Neural progenitor cell (in vitro differentiated cells): ENCODE results near the gene BCAS1. TPM values are rescaled to one million over a fixed set of nuclear protein-coding genes. Genes with fewer than 3 reads are reported as not detected.

ENCODE experiments used
- DNase-seq: peaks from one replicate; pipeline ENCODE4 v3.0.0-alpha.2; 2016; ENCODE audit warnings: low spot score
- H2AFZ ChIP-seq: fragments of 200-600 bp; sonication (generic); replicated peaks from 2 replicates; pipeline ENCODE4 v1.6.1; 2016; ENCODE audit warnings: antibody characterized with exemption
- H3F3A ChIP-seq: fragments of 200-600 bp; sonication (generic); 2 replicates; pipeline ENCODE4 v1.6.1; 2016; ENCODE audit warnings: antibody characterized with exemption, low read depth
- H3K27ac ChIP-seq: fragments of 200-600 bp; sonication (generic); 2 replicates; pipeline ENCODE4 v1.5.1; 2016; ENCODE audit warnings: mild to moderate bottlenecking
- H3K27me3 ChIP-seq: fragments of 200-600 bp; sonication (generic); 2 replicates; pipeline ENCODE4 v1.6.1; 2016; ENCODE audit warnings: mild to moderate bottlenecking, moderate library complexity
- H3K36me3 ChIP-seq: fragments of 200-600 bp; sonication (generic); 2 replicates; pipeline ENCODE4 v1.5.1; 2016
- H3K4me1 ChIP-seq: fragments of 200-600 bp; sonication (generic); 2 replicates; pipeline ENCODE4 v1.6.1; 2016; ENCODE audit warnings: mixed run types
- H3K4me2 ChIP-seq: fragments of 200-600 bp; sonication (generic); 2 replicates; pipeline ENCODE4 v1.6.1; 2016
- H3K4me3 ChIP-seq: fragments of 200-600 bp; sonication (generic); 2 replicates; pipeline ENCODE4 v1.5.1; 2016
- H3K79me2 ChIP-seq: fragments of 200-600 bp; sonication (generic); 2 replicates; pipeline ENCODE4 v1.6.1; 2016; ENCODE audit warnings: low read depth
- H3K9ac ChIP-seq: fragments of 200-600 bp; sonication (generic); 2 replicates; pipeline ENCODE4 v1.6.1; 2016
- H3K9me3 ChIP-seq: fragments of 200-600 bp; sonication (generic); 2 replicates; pipeline ENCODE4 v1.5.1; 2016; ENCODE audit warnings: low read depth
- H4K20me1 ChIP-seq: fragments of 200-600 bp; sonication (generic); 2 replicates; pipeline ENCODE4 v1.6.1; 2016; ENCODE audit warnings: low read depth
- H3K27ac Mint-ChIP-seq: 3 replicates; pipeline ENCODE4 v1.8.0; 2021; ENCODE audit warnings: mixed read lengths
- H3K27me3 Mint-ChIP-seq: 2 replicates; pipeline ENCODE4 v1.8.0; 2022; ENCODE audit warnings: low read depth, mild to moderate bottlenecking, inconsistent platforms, moderate library complexity, mixed read lengths; ENCODE audit not compliant: insufficient read depth
- H3K36me3 Mint-ChIP-seq: 3 replicates; pipeline ENCODE4 v1.8.0; 2021; ENCODE audit warnings: mixed read lengths
- H3K4me1 Mint-ChIP-seq: 3 replicates; pipeline ENCODE4 v1.8.0; 2021; ENCODE audit warnings: mixed read lengths
- H3K4me3 Mint-ChIP-seq: 3 replicates; pipeline ENCODE4 v1.8.0; 2021; ENCODE audit warnings: mild to moderate bottlenecking, moderate library complexity, mixed read lengths
- H3K9me3 Mint-ChIP-seq: 3 replicates; pipeline ENCODE4 v1.8.0; 2020; ENCODE audit warnings: mixed read lengths
- EZH2 ChIP-seq: fragments of 200-600 bp; sonication (generic); IDR thresholded peaks from 2 replicates; pipeline ENCODE4 v1.6.1; 2017; ENCODE audit warnings: antibody characterized with exemption, mild to moderate bottlenecking, moderate library complexity
- EZH2phosphoT487 ChIP-seq: fragments of 200-600 bp; sonication (generic); IDR thresholded peaks from 2 replicates; pipeline ENCODE4 v1.6.1; 2017; ENCODE audit warnings: antibody characterized with exemption
- total RNA-seq: library from RNA; depleted of rRNA; stranded (reverse); fragments of >200 nt; gene quantifications from 2 replicates; pipeline ENCODE4 v1.2.3, GENCODE V29; 2015; ENCODE audit warnings: low replicate concordance
- TF ChIP-seq, protein P1 (sequence below): fragments of 200-600 bp; sonication (generic); IDR thresholded peaks from 2 replicates; pipeline ENCODE4 v1.5.1; 2017; ENCODE audit warnings: antibody characterized with exemption, mild to moderate bottlenecking

Gene BCAS1
- total RNA-seq, 1 donor from 2014 or later, result not detected

DNA sequence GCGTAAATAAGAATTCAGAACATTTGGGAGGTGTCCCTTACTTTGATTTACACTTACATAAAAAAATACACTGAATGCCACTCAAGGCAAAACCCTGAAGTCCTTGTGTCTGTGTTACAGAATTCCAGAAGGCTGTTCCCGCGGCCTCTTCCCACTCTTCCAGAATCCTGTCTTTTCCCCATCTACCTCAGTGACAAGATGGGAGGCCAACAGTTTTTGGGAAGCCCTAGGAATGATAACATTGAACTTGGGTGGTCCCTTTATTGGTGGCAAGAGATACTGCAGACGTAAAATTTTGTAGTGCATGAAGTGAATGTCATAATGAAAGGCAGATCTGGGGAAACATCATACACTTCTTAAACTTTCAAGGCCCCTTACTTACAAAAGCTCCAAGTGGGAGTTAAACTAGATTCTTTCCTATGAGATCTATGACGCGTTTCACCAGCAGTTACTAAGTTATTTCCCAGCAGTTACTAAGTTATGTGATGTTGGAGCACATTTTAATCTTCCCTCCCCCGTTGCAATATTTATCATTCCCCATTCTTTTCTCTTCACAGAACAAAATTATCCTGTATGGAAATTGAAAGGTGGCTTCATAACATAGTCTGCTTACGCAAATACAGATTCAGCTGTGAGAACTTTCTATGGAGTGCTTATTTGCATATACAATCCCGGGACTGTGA lies 79.5 kb downstream of the BCAS1 start:
- Histone ChIP-seq H3K79me2 (no peaks in the 10 kb centered on the region), H3K4me1 (no peaks in the 10 kb centered on the region), H3K4me2 (no peak overlapping the region), H3K9ac (no peak overlapping the region), H4K20me1 (no peaks in the 10 kb centered on the region), H3K27me3 (no peaks in the 10 kb centered on the region), H3K36me3 (no peaks in the 10 kb centered on the region), H3K4me3 (no peak overlapping the region), H3K27ac (no peak overlapping the region), H2AFZ (no peak overlapping the region), H3F3A (no peaks in the 10 kb centered on the region), H3K9me3 (no peaks in the 10 kb centered on the region)
- H3K9me3 Mint-ChIP-seq, result no peaks in the 10 kb centered on the region
- no peak overlapping the region for H3K4me3 Mint-ChIP-seq
- TF ChIP-seq EZH2phosphoT487, result no peak
- no peak for TF ChIP-seq EZH2
- TF ChIP-seq, protein P1, sequence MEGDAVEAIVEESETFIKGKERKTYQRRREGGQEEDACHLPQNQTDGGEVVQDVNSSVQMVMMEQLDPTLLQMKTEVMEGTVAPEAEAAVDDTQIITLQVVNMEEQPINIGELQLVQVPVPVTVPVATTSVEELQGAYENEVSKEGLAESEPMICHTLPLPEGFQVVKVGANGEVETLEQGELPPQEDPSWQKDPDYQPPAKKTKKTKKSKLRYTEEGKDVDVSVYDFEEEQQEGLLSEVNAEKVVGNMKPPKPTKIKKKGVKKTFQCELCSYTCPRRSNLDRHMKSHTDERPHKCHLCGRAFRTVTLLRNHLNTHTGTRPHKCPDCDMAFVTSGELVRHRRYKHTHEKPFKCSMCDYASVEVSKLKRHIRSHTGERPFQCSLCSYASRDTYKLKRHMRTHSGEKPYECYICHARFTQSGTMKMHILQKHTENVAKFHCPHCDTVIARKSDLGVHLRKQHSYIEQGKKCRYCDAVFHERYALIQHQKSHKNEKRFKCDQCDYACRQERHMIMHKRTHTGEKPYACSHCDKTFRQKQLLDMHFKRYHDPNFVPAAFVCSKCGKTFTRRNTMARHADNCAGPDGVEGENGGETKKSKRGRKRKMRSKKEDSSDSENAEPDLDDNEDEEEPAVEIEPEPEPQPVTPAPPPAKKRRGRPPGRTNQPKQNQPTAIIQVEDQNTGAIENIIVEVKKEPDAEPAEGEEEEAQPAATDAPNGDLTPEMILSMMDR, result no peak
- no peaks in the 10 kb centered on the region for H3K4me1 Mint-ChIP-seq
- H3K27ac Mint-ChIP-seq, result no peak overlapping the region
- H3K27me3 Mint-ChIP-seq, result no peaks in the 10 kb centered on the region
- no peaks in the 10 kb centered on the region for H3K36me3 Mint-ChIP-seq
- no peak for DNase-seq

DNA sequence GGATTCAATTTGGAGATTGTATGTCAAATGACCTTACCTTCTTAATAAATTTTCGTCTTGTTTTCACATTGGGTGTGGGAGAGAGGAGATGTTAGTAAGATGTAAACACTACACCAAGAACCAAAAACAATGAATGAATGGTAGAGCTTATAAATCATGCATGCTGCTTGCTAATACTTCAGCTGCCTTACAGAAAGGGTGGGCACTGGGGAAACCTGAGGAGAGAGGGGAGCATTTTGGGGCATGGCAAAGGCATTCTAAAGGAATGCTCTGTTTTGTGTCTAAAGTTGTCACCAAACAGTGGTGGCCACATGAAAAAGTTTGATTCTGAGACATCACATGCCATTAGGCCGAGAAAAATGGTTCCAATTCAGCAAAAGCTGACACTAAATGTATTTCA lies 80.4 kb downstream of the BCAS1 start:
- Histone ChIP-seq H2AFZ (no peak overlapping the region), H4K20me1 (no peaks in the 10 kb centered on the region), H3K36me3 (no peaks in the 10 kb centered on the region), H3K9ac (no peak overlapping the region), H3F3A (no peaks in the 10 kb centered on the region), H3K4me2 (no peak overlapping the region), H3K27me3 (no peaks in the 10 kb centered on the region), H3K27ac (no peak overlapping the region), H3K9me3 (no peaks in the 10 kb centered on the region), H3K4me1 (no peaks in the 10 kb centered on the region), H3K79me2 (no peaks in the 10 kb centered on the region), H3K4me3 (no peak overlapping the region)
- no peak overlapping the region for H3K27ac Mint-ChIP-seq
- no peak for DNase-seq
- H3K36me3 Mint-ChIP-seq, result no peaks in the 10 kb centered on the region
- H3K9me3 Mint-ChIP-seq, result no peaks in the 10 kb centered on the region
- H3K27me3 Mint-ChIP-seq, result no peaks in the 10 kb centered on the region
- H3K4me3 Mint-ChIP-seq, result no peak overlapping the region
- TF ChIP-seq EZH2phosphoT487 (no peak), EZH2 (no peak)
- TF ChIP-seq, protein P1, result no peak
- H3K4me1 Mint-ChIP-seq, result no peaks in the 10 kb centered on the region

DNA sequence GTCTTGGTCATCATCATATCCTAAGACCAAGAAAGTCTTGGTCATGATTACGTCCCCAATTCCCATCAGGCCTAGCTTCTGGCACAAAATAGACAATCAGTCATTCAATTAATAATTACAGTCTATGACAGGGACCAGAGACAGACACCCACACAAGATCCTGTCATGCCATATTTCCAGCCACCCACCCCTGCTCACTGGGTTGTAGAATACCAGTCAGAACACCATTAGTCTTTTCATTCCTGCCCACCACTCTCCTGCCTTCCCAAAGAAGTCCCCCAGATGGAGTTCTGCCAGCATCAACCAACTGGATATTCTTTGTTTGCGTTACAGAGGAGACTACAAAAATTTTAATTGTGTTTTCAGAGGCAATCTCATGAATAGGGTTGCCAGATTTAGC lies 81.0 kb downstream of the BCAS1 start:
- Histone ChIP-seq H3K9me3 (no peaks in the 10 kb centered on the region), H3F3A (no peaks in the 10 kb centered on the region), H3K4me3 (no peak overlapping the region), H3K27me3 (no peaks in the 10 kb centered on the region), H3K4me2 (no peak overlapping the region), H4K20me1 (no peaks in the 10 kb centered on the region), H3K36me3 (no peaks in the 10 kb centered on the region), H3K79me2 (no peaks in the 10 kb centered on the region), H3K9ac (no peak overlapping the region), H3K27ac (no peak overlapping the region), H3K4me1 (no peaks in the 10 kb centered on the region), H2AFZ (no peak overlapping the region)
- H3K27ac Mint-ChIP-seq, result no peak overlapping the region
- TF ChIP-seq EZH2 (no peak), EZH2phosphoT487 (no peak)
- TF ChIP-seq, protein P1, result no peak
- no peaks in the 10 kb centered on the region for H3K4me1 Mint-ChIP-seq
- DNase-seq, result no peak
- no peaks in the 10 kb centered on the region for H3K36me3 Mint-ChIP-seq
- H3K4me3 Mint-ChIP-seq, result no peak overlapping the region
- no peaks in the 10 kb centered on the region for H3K9me3 Mint-ChIP-seq
- no peaks in the 10 kb centered on the region for H3K27me3 Mint-ChIP-seq
